Esophagus muscularis mucosa (tissue), 3 donors: ENCODE data around the gene NRG2.

Experiments
- POLR2A ChIP-seq: fragments of 450-650 bp; IDR thresholded peaks from one replicate; pipeline ENCODE4 v1.6.1; 2017; ENCODE audit warnings: antibody characterized with exemption, moderate library complexity, mild to moderate bottlenecking, low read depth
- TF ChIP-seq, protein P1 (sequence below), 3 experiments: fragments of 200-600 bp in 2 of 3; fragments of 450-650 bp in 1 of 3; sonication (generic) in 2 of 3; IDR thresholded peaks; one replicate each; pipeline ENCODE4 v1.5.1; 2017 to 2019; ENCODE audit warnings: antibody characterized with exemption in 3 of 3, mild to moderate bottlenecking in 2 of 3, moderate library complexity in 1 of 3

DNA sequence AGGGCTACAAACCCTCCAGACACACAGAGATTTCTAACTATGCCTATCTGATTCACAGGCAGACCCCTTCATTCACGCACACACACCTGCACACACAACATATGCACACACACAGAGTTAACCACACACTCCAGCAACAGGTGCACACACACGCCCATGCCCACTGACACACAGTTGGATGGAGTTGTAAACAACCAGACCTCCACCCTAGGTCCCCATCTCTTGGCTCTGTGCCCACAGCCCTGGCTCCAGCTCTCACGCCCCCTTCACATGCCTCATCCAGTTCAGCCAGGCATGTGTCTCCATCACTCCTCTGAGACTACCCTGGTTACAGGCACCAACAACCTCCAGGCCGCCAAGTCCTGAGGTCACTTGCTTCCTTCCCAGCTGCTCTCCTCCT, 186.4 kb downstream of the NRG2 start:
- TF ChIP-seq, protein P1, sequence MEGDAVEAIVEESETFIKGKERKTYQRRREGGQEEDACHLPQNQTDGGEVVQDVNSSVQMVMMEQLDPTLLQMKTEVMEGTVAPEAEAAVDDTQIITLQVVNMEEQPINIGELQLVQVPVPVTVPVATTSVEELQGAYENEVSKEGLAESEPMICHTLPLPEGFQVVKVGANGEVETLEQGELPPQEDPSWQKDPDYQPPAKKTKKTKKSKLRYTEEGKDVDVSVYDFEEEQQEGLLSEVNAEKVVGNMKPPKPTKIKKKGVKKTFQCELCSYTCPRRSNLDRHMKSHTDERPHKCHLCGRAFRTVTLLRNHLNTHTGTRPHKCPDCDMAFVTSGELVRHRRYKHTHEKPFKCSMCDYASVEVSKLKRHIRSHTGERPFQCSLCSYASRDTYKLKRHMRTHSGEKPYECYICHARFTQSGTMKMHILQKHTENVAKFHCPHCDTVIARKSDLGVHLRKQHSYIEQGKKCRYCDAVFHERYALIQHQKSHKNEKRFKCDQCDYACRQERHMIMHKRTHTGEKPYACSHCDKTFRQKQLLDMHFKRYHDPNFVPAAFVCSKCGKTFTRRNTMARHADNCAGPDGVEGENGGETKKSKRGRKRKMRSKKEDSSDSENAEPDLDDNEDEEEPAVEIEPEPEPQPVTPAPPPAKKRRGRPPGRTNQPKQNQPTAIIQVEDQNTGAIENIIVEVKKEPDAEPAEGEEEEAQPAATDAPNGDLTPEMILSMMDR (IDR thresholded peaks at IDR 0.05), result no peak
- TF ChIP-seq POLR2A, result no peak
